HEK293T (cell line): ENCODE results near the gene SYS1.

Experiments used
- CTCF ChIA-PET: fragments of 350-600 bp; formaldehyde crosslinking; extraction: SDS; loops from one replicate; lab custom pipeline; 2021; ENCODE audit warnings: antibody characterized with exemption, inconsistent platforms; lab: Yijun Ruan, JAX
- POLR2A ChIA-PET: fragments of 350-600 bp; formaldehyde crosslinking; extraction: SDS; loops from one replicate; lab custom pipeline; 2020; ENCODE audit warnings: antibody characterized with exemption, inconsistent platforms; lab: Yijun Ruan, JAX
- DNase-seq: peaks from one replicate; pipeline ENCODE4 v3.0.0; 2012; ENCODE audit warnings: mixed read lengths; ENCODE audit errors: extremely low spot score
- ARNT ChIP-seq: fragments of 450-650 bp; IDR thresholded peaks from 2 replicates; pipeline ENCODE4 v1.6.1; 2017; ENCODE audit warnings: mild to moderate bottlenecking
- BHLHE40 ChIP-seq: fragments of 450-650 bp; IDR thresholded peaks from 2 replicates; pipeline ENCODE4 v1.6.1; 2016; ENCODE audit warnings: mild to moderate bottlenecking, moderate library complexity, borderline replicate concordance
- CTBP1 ChIP-seq: fragments of 450-650 bp; IDR thresholded peaks from 2 replicates; pipeline ENCODE4 v1.6.1; 2016; ENCODE audit warnings: borderline replicate concordance
- ELF4 ChIP-seq: fragments of 450-650 bp; IDR thresholded peaks from 2 replicates; pipeline ENCODE4 v1.6.1; 2017; ENCODE audit warnings: antibody characterized with exemption
- FOXA1 ChIP-seq: fragments of 450-650 bp; IDR thresholded peaks from 2 replicates; pipeline ENCODE4 v1.6.1; 2016; ENCODE audit warnings: mild to moderate bottlenecking
- FOXK2 ChIP-seq: fragments of 450-650 bp; IDR thresholded peaks from 2 replicates; pipeline ENCODE4 v1.6.1; 2016; ENCODE audit warnings: mild to moderate bottlenecking
- FOXM1 ChIP-seq: fragments of 450-650 bp; IDR thresholded peaks from 2 replicates; pipeline ENCODE4 v1.6.1; 2017; ENCODE audit warnings: mild to moderate bottlenecking, borderline replicate concordance
- HDGF ChIP-seq: fragments of 450-650 bp; IDR thresholded peaks from 2 replicates; pipeline ENCODE4 v1.6.1; 2017; ENCODE audit warnings: antibody characterized with exemption, borderline replicate concordance
- L3MBTL2 ChIP-seq: fragments of 450-650 bp; conservative IDR thresholded peaks from 2 replicates; pipeline ENCODE4 v1.6.1; 2016; ENCODE audit warnings: mild to moderate bottlenecking
- LEF1 ChIP-seq: fragments of 450-650 bp; IDR thresholded peaks from 2 replicates; pipeline ENCODE4 v1.6.1; 2017; ENCODE audit warnings: mild to moderate bottlenecking, borderline replicate concordance
- NFRKB ChIP-seq: fragments of 450-650 bp; IDR thresholded peaks from 2 replicates; pipeline ENCODE4 v1.6.1; 2016; ENCODE audit warnings: mild to moderate bottlenecking, moderate library complexity
- SP1 ChIP-seq: fragments of 450-650 bp; IDR thresholded peaks from 2 replicates; pipeline ENCODE4 v1.6.1; 2017
- SUZ12 ChIP-seq: fragments of 450-650 bp; IDR thresholded peaks from 2 replicates; pipeline ENCODE4 v1.6.1; 2016; ENCODE audit warnings: mild to moderate bottlenecking
- TARDBP ChIP-seq: fragments of 450-650 bp; IDR thresholded peaks from 2 replicates; pipeline ENCODE4 v1.6.1; 2016
- ZNF384 ChIP-seq: fragments of 450-650 bp; IDR thresholded peaks from 2 replicates; pipeline ENCODE4 v1.6.1; 2016
- TF ChIP-seq, protein P1 (sequence below): fragments of 450-650 bp; IDR thresholded peaks from 2 replicates; pipeline ENCODE4 v1.6.1; 2016

Gene SYS1

DNA sequence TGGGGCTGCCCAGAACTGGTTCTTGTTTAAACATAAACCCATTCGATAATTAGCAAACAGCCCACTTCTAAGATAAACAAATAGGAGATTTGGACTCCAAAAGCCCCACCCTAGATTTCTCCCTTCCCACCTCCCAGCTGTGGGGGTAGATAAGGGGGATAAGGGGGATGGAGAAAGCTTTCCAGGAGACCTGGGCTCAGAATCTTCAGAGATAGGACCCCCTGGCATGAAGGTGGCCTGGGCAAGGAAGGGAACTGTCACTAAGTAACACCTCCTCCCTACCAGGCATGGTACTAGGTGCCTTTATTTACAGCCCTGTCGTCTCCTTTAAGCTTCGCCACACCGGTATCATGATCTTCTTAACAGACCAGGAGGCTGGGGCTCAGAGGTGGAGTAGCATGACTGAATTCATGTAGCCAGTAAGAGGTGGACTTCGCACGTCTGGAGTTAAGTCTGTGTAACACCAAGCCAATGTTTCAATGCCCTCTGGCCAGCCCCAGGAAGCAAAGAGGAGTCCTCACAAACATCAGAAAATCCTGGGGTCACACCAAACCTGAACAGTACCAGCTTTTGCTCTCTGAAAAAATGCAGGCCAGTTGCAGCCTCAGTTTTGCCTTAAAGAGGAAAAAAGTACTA, 19.3 kb upstream of the SYS1 start:
- DNase-seq: no peak
- ChIA-PET CTCF (interaction anchor here (1.0 kb wide), 1 partner anchor 25 kb away, joined by 3 read pairs; no protein-coding TSS in a partner anchor), POLR2A (interaction anchor here (1.0 to 1.4 kb wide), 5 partner anchors 9 to 93 kb away, joined by 3 to 7 read pairs (median 4); partner anchors contain the start of gene SYS1)
- TF ChIP-seq HDGF (no peak), ARNT (no peak)

DNA sequence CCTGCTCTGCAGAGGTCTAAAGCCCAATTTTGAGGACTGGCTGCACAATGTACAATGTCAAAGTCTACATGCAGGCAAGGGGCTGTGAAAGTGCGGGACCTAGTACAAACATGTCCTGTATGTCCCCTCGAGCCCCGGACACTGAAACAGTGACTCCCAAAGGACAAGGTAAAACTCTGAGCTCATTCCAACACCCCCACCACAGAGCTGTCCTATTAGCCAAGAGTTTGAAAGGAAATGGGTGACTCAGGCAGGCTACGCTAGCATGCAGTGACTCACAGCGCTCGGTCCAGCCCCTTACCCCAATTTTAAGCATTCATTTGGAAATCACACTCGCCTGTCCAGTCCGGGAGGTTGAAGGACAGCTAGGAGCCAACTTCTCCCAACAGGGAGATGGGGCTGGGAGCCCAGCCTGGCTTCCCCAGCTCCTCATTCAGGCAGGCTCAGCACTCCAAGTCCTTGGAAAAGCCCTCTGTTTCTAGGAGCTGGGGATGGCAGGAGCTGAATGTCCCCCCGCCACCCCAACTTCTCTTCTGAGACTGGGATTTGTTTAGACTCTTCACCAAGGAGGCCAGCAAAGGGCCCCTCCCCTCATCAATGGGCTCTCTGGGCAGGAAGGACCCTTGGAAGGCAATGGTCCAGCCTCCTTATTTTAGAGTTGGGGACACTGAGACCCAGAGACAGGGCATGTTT, 18.6 kb upstream of the SYS1 start:
- TF ChIP-seq SUZ12 (no peak), FOXK2 (no peak), FOXA1 (no peak), NFRKB (no peak), TARDBP (no peak)
- ChIA-PET CTCF (interaction anchor here (0.6 to 1.0 kb wide), 2 partner anchors 25 to 733 kb away, joined by 3 read pairs; no protein-coding TSS in a partner anchor), POLR2A (interaction anchor here (1.0 to 1.4 kb wide), 5 partner anchors 10 to 93 kb away, joined by 3 to 7 read pairs (median 4); partner anchors contain the start of gene SYS1)
- no peak for DNase-seq

DNA sequence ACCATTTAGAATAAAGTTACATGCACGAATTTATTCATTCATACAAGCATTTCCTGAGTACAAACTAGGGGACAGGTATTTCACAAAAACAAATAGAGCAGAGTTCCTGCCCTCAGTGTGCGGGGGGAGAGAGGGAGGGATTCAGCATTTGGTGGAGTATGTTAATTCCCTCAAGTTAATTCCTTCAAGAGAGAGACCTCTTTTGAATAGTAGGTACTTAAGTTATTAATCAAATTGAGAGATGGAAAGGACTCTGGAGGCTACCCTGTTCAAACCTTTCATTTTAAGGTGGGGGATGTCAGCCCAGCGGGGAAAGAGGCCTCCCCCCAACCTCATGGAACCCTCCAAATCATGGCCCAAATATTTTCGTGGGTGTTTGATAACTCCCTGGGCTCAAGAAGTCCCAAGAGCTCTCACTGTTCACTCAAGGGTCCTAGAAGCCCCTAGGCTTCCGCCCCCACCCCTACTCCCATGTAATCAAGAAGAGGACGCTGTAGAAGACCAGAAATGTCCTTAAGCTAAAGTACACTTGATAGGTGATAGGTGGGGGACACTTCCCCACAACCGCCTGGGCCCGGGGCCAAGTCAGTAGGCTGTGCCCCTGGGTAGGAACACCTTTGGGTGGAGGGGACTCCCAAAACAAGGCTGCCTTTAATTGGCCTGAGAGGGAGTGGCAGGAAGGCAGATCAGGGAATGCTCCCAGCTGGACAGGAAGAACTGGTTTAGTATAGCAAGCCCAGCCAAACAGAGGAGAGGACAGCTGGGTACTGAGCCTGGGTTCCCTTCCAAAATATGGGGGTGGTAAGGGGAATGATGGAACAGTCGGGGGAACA, 17.6 kb upstream of the SYS1 start:
- TF ChIP-seq, protein P1, sequence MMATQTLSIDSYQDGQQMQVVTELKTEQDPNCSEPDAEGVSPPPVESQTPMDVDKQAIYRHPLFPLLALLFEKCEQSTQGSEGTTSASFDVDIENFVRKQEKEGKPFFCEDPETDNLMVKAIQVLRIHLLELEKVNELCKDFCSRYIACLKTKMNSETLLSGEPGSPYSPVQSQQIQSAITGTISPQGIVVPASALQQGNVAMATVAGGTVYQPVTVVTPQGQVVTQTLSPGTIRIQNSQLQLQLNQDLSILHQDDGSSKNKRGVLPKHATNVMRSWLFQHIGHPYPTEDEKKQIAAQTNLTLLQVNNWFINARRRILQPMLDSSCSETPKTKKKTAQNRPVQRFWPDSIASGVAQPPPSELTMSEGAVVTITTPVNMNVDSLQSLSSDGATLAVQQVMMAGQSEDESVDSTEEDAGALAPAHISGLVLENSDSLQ: no peak
- TF ChIP-seq TARDBP (no peak), HDGF (no peak)
- POLR2A ChIA-PET: interaction anchor here (0.6 kb wide), 1 partner anchor 10 kb away, joined by 3 read pairs; no protein-coding TSS in a partner anchor
- CTCF ChIA-PET: interaction anchor here (0.6 kb wide), 1 partner anchor 732 kb away, joined by 3 read pairs; no protein-coding TSS in a partner anchor
- no peak for DNase-seq

DNA sequence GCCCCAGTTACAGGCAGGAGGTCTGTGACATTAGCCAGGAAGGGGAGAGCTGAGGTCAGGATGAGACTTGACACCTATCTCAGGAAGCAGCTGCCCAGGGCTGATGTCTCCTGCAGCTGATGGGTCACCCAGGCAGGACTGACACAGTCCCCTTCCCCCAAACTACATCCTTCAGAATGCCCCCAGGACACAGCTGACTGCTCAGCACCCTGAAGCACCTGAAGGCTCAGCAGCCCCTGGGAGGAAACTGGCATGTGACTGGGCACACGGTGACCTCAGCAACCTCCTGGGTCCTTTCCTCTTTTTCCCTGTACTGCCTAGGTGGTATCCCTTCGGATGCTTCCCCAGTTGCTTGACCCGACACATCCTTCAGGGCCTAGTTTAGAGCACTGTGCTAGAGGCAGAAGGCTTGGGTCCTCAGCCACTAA, 16.7 kb upstream of the SYS1 start:
- ChIA-PET POLR2A (no interaction called here), CTCF (no interaction called here)
- no peak for TF ChIP-seq FOXM1
- no peak for TF ChIP-seq CTBP1
- TF ChIP-seq BHLHE40: no peak
- no peak for TF ChIP-seq ZNF384
- TF ChIP-seq SUZ12: no peak
- TF ChIP-seq ELF4: no peak
- DNase-seq: no peak

DNA sequence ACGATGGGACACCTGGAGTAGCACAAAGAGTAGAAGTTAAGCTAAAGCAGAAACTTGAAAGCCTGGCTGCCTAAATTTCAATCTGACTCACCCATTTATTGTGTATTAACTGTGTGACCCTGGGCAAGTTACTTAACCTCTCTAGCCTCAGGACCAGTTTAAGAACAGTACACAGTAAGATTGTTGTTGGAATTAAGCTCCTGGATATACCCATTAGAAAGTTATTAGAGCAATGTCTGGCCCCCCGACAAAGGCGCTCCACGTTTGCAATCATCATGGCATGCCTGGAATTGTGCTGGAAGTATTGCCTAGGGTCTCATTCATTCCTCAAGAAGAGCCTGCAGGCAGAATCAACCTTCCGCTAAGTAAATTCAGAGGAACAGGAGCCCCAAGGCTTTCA, 16.1 kb upstream of the SYS1 start:
- POLR2A ChIA-PET: interaction anchor here (0.7 to 3.2 kb wide), 5 partner anchors 11 to 69 kb away, joined by 3 to 16 read pairs (median 4); partner anchors contain the start of genes PIGT and SYS1
- CTCF ChIA-PET: interaction anchor here (0.7 kb wide), 1 partner anchor 26 kb away, joined by 3 read pairs; no protein-coding TSS in a partner anchor
- TF ChIP-seq BHLHE40: no peak
- TF ChIP-seq FOXA1: no peak
- no peak for TF ChIP-seq CTBP1
- no peak for TF ChIP-seq SP1
- no peak for TF ChIP-seq LEF1
- no peak for TF ChIP-seq NFRKB
- no peak for TF ChIP-seq TARDBP
- TF ChIP-seq FOXK2: no peak
- TF ChIP-seq FOXM1: no peak
- TF ChIP-seq ARNT: no peak
- no peak for TF ChIP-seq HDGF
- no peak for TF ChIP-seq ZNF384
- TF ChIP-seq, protein P1: no peak
- TF ChIP-seq L3MBTL2: no peak
- no peak for TF ChIP-seq SUZ12
- no peak for DNase-seq

DNA sequence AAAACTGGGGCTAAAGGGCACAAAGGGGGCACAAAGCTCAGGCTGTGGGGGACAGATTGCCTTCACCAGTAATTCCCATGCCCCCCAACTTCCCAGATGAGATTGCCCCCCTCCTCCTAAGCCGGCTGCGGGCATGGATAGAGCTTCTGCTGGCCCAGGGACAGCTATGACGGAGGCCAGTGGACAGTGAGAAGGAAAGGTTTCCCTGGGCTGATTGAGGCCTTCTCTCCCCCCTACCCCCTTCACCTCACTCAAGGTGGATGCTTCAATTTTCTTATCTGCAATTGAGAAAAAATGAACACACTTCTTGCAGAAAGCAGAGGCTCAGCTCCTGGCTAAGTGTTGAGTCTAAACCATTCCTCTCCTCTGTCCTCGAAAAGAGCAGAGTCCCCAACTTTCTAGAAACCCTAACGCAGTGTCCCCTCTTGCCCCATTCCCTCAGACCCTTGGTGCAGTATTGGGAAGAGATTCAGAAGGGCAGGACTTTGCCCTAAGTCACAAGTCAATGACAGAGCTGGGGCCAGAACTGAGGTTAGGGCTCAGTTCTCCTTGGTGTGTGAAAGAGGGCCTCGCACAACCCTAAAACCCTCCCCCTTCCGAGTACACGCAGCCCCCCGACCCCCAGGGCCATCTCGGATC, 15.5 kb upstream of the SYS1 start:
- POLR2A ChIA-PET: interaction anchor here (0.7 to 3.2 kb wide), 6 partner anchors 10 to 68 kb away, joined by 3 to 16 read pairs (median 4); partner anchors contain the start of genes PIGT and SYS1
- CTCF ChIA-PET: interaction anchor here (0.7 to 1.0 kb wide), 2 partner anchors 27 to 106 kb away, joined by 3 read pairs; no protein-coding TSS in a partner anchor
- TF ChIP-seq BHLHE40 (no peak), FOXA1 (no peak), CTBP1 (no peak)
- no peak for DNase-seq
